Colonic mucosa (tissue), 4 donors: Measurements from ENCODE around the gene SLC9A9. TPM values are rescaled to one million over a fixed set of nuclear protein-coding genes. Genes with fewer than 3 reads are reported as not detected.
A peak's percentile ranks its signal among the peaks of the same experiment; 100 is the strongest.

ENCODE experiments used
- DNase-seq: peaks from one replicate; pipeline ENCODE4 v3.0.0-alpha.2; 2020
- H3K27ac ChIP-seq: fragments of 200-600 bp; one replicate; pipeline ENCODE4 v1.8.0; 2021
- H3K27me3 ChIP-seq: fragments of 200-600 bp; one replicate; pipeline ENCODE4 v1.8.0; 2021
- H3K36me3 ChIP-seq: fragments of 200-600 bp; one replicate; pipeline ENCODE4 v1.8.0; 2021
- H3K4me1 ChIP-seq: fragments of 200-600 bp; one replicate; pipeline ENCODE4 v1.8.0; 2021; ENCODE audit warnings: mild to moderate bottlenecking
- H3K4me3 ChIP-seq: fragments of 200-600 bp; one replicate; pipeline ENCODE4 v1.8.0; 2021
- H3K9ac ChIP-seq, 2 donors: one replicate each; pipeline ENCODE4 v1.7.0; 2013; ENCODE audit warnings: control low read depth in 2 of 2, low read depth in 2 of 2, low read length in 2 of 2
- H3K9me3 ChIP-seq: fragments of 200-600 bp; one replicate; pipeline ENCODE4 v1.8.0; 2021
- CTCF ChIP-seq: fragments of 200-600 bp; IDR thresholded peaks from one replicate; pipeline ENCODE4 v1.8.0; 2022; ENCODE audit warnings: antibody characterized with exemption, mild to moderate bottlenecking
- intact Hi-C: fragments of 100-400 bp; cut with DNase I; formaldehyde crosslinking; loops from one replicate; pipeline ENCODE4 v1.14.1; 2022
- total RNA-seq, 2 donors: library from RNA; stranded (reverse); fragmentation: NEBNext Ultra II Directional in 1 of 2; extraction: Animal tissue kit (Norgen Biotek cat#: 25700) in 1 of 2; gene quantifications; one replicate each; pipeline ENCODE4 v1.2.1, GENCODE V29; 2021
- donor health status: healthy.
- donor health status: DM: no; HTN: no; CAD: no.
- donor health status: DM: no; HTN: no; CAD: no.

Gene SLC9A9
- total RNA-seq, 2 donors from 2014 or later = 2.5 to 6.5 TPM

GRCh38 chr3:143361589-143361988, 486.7 kb downstream of the SLC9A9 start:
- TF ChIP-seq CTCF = no peak
- no peaks in the 10 kb centered on the region for H3K4me1 ChIP-seq
- no peaks in the 10 kb centered on the region for H3K9me3 ChIP-seq
- DNase-seq = no peak
- no peaks in the 10 kb centered on the region for H3K36me3 ChIP-seq
- no peaks in the 10 kb centered on the region for H3K27me3 ChIP-seq
- intact Hi-C loops = no loop called here
- no peak overlapping the region for H3K9ac ChIP-seq
- H3K27ac ChIP-seq = no peak overlapping the region
- H3K4me3 ChIP-seq = no peak overlapping the region

- Histone ChIP-seq H3K4me1 (no peaks in the 10 kb centered on the region), H3K36me3 (no peaks in the 10 kb centered on the region), H3K27me3 (no peaks in the 10 kb centered on the region), H3K9me3 (no peaks in the 10 kb centered on the region), H3K9ac (no peak overlapping the region), H3K27ac (no peak overlapping the region), H3K4me3 (no peak overlapping the region)
- intact Hi-C loops = no loop called here
- TF ChIP-seq CTCF = no peak
- no peak for DNase-seq
Observed at GRCh38 chr3:143360244-143360643, 488.0 kb downstream of the SLC9A9 start.

- Histone ChIP-seq H3K4me3 (no peak overlapping the region), H3K36me3 (no peaks in the 10 kb centered on the region), H3K9ac (no peak overlapping the region), H3K27ac (peak overlapping the region; percentile 9), H3K9me3 (no peaks in the 10 kb centered on the region), H3K4me1 (no peaks in the 10 kb centered on the region), H3K27me3 (no peaks in the 10 kb centered on the region)
- intact Hi-C loops = no loop called here
- TF ChIP-seq CTCF = no peak
- no peak for DNase-seq
Observed at GRCh38 chr3:143358793-143359491, 489.3 kb downstream of the SLC9A9 start.

GRCh38 chr3:143358155-143358792, 490.0 kb downstream of the SLC9A9 start:
- H3K36me3 ChIP-seq = no peaks in the 10 kb centered on the region
- no peak for DNase-seq
- intact Hi-C loops = no loop called here
- no peak overlapping the region for H3K4me3 ChIP-seq
- no peak overlapping the region for H3K27ac ChIP-seq
- no peak for TF ChIP-seq CTCF
- no peaks in the 10 kb centered on the region for H3K4me1 ChIP-seq
- H3K9ac ChIP-seq = no peak overlapping the region
- no peaks in the 10 kb centered on the region for H3K27me3 ChIP-seq
- H3K9me3 ChIP-seq = no peaks in the 10 kb centered on the region

- Histone ChIP-seq H3K36me3 (no peaks in the 10 kb centered on the region), H3K27ac (no peak overlapping the region), H3K4me1 (no peaks in the 10 kb centered on the region), H3K9me3 (no peaks in the 10 kb centered on the region), H3K27me3 (no peaks in the 10 kb centered on the region), H3K4me3 (no peak overlapping the region), H3K9ac (no peak overlapping the region)
- intact Hi-C loops = no loop called here
- no peak for DNase-seq
- TF ChIP-seq CTCF = no peak
Observed at GRCh38 chr3:143357700-143358099, 490.6 kb downstream of the SLC9A9 start.
